Transverse colon (tissue), 4 donors: ENCODE measurements around the gene TTC39A.

Source experiments
- EP300 ChIP-seq: sonication (generic); formaldehyde crosslinking; IDR thresholded peaks from one replicate; pipeline ENCODE4 v1.6.1; 2017; ENCODE audit warnings: antibody characterized with exemption, low read depth
- POLR2AphosphoS5 ChIP-seq, 3 donors: sonication (generic); formaldehyde crosslinking; IDR thresholded peaks; one replicate each; pipeline ENCODE4 v1.6.1; 2016; ENCODE audit warnings: antibody characterized with exemption in 3 of 3
- TF ChIP-seq, protein P1 (sequence below), 5 experiments: fragments of 200-600 bp in 3 of 5; fragments of 450-650 bp in 2 of 5; sonication (generic) in 3 of 5; IDR thresholded peaks; 1 replicate in 2 of 5; 2 replicates in 3 of 5; pipeline ENCODE4 v1.5.1; 2016 to 2017; ENCODE audit warnings: antibody characterized with exemption in 5 of 5, inconsistent platforms in 3 of 5, mild to moderate bottlenecking in 2 of 5, moderate library complexity in 1 of 5

DNA sequence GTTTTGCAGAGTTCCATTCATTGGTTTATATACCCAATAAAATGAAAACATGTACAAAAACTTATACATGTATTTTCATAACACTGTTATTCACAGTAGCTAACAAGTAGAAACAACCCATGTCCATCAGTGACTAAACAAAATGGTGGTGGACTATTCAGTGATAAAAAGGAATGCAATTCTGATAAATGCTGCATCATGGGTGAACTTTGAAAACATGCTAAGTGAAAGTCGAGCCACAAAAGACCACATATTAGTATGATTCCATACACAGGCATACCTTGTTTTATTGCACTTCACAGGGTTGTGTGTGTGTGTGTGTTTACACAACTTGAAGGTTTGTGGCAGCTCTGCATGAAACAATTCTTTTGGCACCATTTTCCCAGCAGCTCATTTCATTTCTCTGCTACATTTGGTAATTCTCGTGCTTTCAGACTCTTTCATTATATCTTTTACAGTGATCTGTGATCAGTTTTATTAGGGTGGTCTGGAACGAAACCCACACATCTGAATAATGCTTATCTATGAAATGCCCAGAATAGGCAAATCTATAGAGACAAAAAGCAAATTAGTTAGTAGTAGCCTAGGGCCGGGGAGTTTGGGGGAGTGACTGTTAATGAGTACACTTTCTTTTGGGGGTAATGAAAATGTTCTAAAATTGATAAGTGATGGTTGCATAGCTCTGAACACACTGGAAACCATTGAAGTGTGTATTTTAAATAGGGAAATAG, 67.0 kb downstream of the TTC39A start:
- TF ChIP-seq EP300 (no peak), POLR2AphosphoS5 (IDR thresholded peaks at IDR 0.05) (no peak)
- TF ChIP-seq, protein P1, sequence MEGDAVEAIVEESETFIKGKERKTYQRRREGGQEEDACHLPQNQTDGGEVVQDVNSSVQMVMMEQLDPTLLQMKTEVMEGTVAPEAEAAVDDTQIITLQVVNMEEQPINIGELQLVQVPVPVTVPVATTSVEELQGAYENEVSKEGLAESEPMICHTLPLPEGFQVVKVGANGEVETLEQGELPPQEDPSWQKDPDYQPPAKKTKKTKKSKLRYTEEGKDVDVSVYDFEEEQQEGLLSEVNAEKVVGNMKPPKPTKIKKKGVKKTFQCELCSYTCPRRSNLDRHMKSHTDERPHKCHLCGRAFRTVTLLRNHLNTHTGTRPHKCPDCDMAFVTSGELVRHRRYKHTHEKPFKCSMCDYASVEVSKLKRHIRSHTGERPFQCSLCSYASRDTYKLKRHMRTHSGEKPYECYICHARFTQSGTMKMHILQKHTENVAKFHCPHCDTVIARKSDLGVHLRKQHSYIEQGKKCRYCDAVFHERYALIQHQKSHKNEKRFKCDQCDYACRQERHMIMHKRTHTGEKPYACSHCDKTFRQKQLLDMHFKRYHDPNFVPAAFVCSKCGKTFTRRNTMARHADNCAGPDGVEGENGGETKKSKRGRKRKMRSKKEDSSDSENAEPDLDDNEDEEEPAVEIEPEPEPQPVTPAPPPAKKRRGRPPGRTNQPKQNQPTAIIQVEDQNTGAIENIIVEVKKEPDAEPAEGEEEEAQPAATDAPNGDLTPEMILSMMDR (IDR thresholded peaks at IDR 0.05): no peak
